ENCODE results near the gene A3GALT2. TPM values are rescaled to one million over a fixed set of nuclear protein-coding genes. Genes with fewer than 3 reads are reported as not detected.
A peak's percentile ranks its signal among the peaks of the same experiment; 100 is the strongest.

Gene A3GALT2
- polyA plus RNA-seq, 3 donors, result not detected

DNA sequence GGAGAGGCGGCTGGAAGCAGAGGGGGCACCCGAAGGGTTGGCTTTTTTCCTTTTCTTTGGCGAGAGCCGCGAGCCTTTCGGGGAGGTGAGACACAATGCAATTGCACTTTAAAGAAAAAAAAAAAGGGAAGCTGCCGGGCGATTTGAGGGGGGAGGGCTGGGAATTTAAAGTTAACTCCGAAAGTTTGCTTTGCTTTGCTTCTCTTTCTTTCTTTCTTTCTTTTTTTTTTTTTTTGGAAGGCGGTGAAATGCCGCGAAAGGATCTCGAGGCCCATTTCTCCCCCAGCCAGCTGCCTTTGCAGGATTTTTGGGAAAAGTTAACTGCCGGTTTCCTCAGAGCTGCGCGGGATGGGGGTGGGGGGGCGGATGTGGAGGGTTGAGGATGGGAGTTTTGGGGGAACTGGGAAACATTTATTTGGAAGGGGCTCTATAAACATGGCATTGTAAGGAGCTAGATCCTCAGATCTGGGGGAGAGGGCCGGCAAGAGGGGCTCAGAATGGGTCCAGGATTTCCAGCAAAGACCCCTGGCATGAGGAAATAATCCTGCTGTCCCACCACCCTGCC is 63.6 kb downstream of the A3GALT2 start:
- intact Hi-C loops (cut with micrococcal nuclease), result no loop called here
- TF ChIP-seq, protein P1, sequence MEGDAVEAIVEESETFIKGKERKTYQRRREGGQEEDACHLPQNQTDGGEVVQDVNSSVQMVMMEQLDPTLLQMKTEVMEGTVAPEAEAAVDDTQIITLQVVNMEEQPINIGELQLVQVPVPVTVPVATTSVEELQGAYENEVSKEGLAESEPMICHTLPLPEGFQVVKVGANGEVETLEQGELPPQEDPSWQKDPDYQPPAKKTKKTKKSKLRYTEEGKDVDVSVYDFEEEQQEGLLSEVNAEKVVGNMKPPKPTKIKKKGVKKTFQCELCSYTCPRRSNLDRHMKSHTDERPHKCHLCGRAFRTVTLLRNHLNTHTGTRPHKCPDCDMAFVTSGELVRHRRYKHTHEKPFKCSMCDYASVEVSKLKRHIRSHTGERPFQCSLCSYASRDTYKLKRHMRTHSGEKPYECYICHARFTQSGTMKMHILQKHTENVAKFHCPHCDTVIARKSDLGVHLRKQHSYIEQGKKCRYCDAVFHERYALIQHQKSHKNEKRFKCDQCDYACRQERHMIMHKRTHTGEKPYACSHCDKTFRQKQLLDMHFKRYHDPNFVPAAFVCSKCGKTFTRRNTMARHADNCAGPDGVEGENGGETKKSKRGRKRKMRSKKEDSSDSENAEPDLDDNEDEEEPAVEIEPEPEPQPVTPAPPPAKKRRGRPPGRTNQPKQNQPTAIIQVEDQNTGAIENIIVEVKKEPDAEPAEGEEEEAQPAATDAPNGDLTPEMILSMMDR (IDR thresholded peaks at IDR 0.05), result no peak

More for the DNA sequence above, 63.6 kb downstream of the A3GALT2 start:
- Histone ChIP-seq H3K9me3 (replicated peaks in 1 of 2; ENCODE audit: control insufficient read depth in 1 of 2, insufficient read depth in 1 of 2, low read length in 2 of 2) (no peaks in the 10 kb centered on the region), H4K20me1 (ENCODE audit: insufficient read depth, low read length) (peaks cover 48% of the 10 kb centered on the region), H3K36me3 (replicated peaks in 1 of 2; ENCODE audit: control insufficient read depth in 1 of 2, insufficient read depth in 2 of 2, low read length in 2 of 2) (no peaks in the 10 kb centered on the region), H3K27ac (ENCODE audit: low read depth in 1 of 2, low read length in 2 of 2) (peak overlapping the region; percentile 67 to 90), H3K4me2 (replicated peaks; ENCODE audit: extremely low read depth, low read length, poor library complexity, severe bottlenecking) (peak overlapping the region; percentile 90), H3K9ac (ENCODE audit: insufficient read depth, low read length, poor library complexity, severe bottlenecking) (peak overlapping the region; percentile 86), H3K79me2 (ENCODE audit: insufficient read depth, low read length) (peaks cover 57% of the 10 kb centered on the region), H3K4me1 (ENCODE audit: control insufficient read depth in 1 of 2, insufficient read depth in 2 of 2, low read length in 2 of 2) (peaks cover 23 to 26% of the 10 kb centered on the region in 2 donors), H3K4me3 (replicated peaks in 1 of 3; ENCODE audit: low read depth in 2 of 3, low read length in 3 of 3) (peak overlapping the region; percentile 59 to 92 (median 87)), H3K27me3 (ENCODE audit: control insufficient read depth in 2 of 2, insufficient read depth in 2 of 2, low read length in 2 of 2) (no peaks in the 10 kb centered on the region), H2AFZ (ENCODE audit: insufficient read depth, low read depth, low read length, poor library complexity, severe bottlenecking) (peak overlapping the region; percentile 84)
- 0% methylated on average over 3 of the region's 18 CpGs for WGBS (ENCODE audit: insufficient coverage)
- H3K27ac Mint-ChIP-seq, result peak overlapping the region; percentile 92 to 97 (median 94)
- peak in 1 of 3 donors; percentile 18 for DNase-seq
- H3K36me3 Mint-ChIP-seq, result peaks cover 0 to 6% of the 10 kb centered on the region in 2 donors
- H3K4me3 Mint-ChIP-seq, result peak overlapping the region; percentile 99
- peaks cover 43% of the 10 kb centered on the region for H3K4me1 Mint-ChIP-seq
- peaks cover 0 to 6% (median 0%) of the 10 kb centered on the region in 3 donors for H3K27me3 Mint-ChIP-seq (ENCODE audit: low read depth in 3 of 3)
- H3K9me3 Mint-ChIP-seq, result peaks cover 0 to 2% (median 0%) of the 10 kb centered on the region in 7 donors

Small RNA genes within 50 kb of the gene (small RNA-seq; reads per million reads assigned to genes)
- gene RN7SKP16 (ENCODE audit: insufficient read length, low read depth), result not detected

Other genes starting within 250 kb of the A3GALT2 start
- under 1 TPM in 2 of 3 donors, not detected in 1; 0.03 to 0.89 TPM for gene AZIN2, start 239.9 kb downstream of the A3GALT2 start, polyA plus RNA-seq
- 1 to 10 TPM; 1.7 to 8.1 (median 2.1) TPM for gene TRIM62, start 139.1 kb downstream of the A3GALT2 start, polyA plus RNA-seq
- 10 to 100 TPM; 11.4 to 18.9 (median 13.5) TPM for gene ZNF362, start 64.6 kb downstream of the A3GALT2 start, polyA plus RNA-seq
- 10 to 100 TPM; 18.9 to 85.3 (median 53.1) TPM for gene PHC2, start 110.0 kb upstream of the A3GALT2 start, polyA plus RNA-seq
- under 1 TPM; 0.29 to 0.51 (median 0.29) TPM for gene ZSCAN20, start 151.5 kb upstream of the A3GALT2 start, polyA plus RNA-seq

Data from CD14-positive monocyte (primary cell).